Ammon's horn (tissue), 1 donor: ENCODE results near the gene EHBP1L1.
"Not testable (repeated sequence)": the region's sequence is repeated elsewhere in the genome, so short reads cannot be mapped to it uniquely, and the experiment has no call there.

Experiments used
- DNase-seq: peaks from one replicate; pipeline ENCODE4 v3.0.0-alpha.2; 2016; ENCODE audit warnings: low spot score

EHBP1L1 gene

GRCh38 chr11:65560555-65561418 lies 15.1 kb upstream of the EHBP1L1 start:
- DNase-seq = peak; percentile 71

- no peak for DNase-seq
These were observed 13.8 kb upstream of the EHBP1L1 start for GRCh38 chr11:65562020-65562419.

GRCh38 chr11:65562788-65563187 lies 13.1 kb upstream of the EHBP1L1 start:
- DNase-seq = no peak

- DNase-seq = no peak
These were observed 12.3 kb upstream of the EHBP1L1 start for GRCh38 chr11:65563601-65564000.

GRCh38 chr11:65564879-65565559 lies 10.8 kb upstream of the EHBP1L1 start:
- not testable (repeated sequence) for DNase-seq

- no peak for DNase-seq
These were observed 10.0 kb upstream of the EHBP1L1 start for GRCh38 chr11:65565624-65566453.

- DNase-seq = no peak
These were observed 6.5 kb upstream of the EHBP1L1 start for GRCh38 chr11:65569164-65569972.

GRCh38 chr11:65569973-65570918 lies 5.6 kb upstream of the EHBP1L1 start, which contains the start of gene ZNRD2:
TSS of gene ZNRD2 (plus strand) at chr11:65570477. CDS start at chr11:65570492, 15 bp downstream.
- peak; percentile 99 for DNase-seq

GRCh38 chr11:65571420-65571819 lies 4.4 kb upstream of the EHBP1L1 start:
- DNase-seq = no peak

- DNase-seq = no peak
These were observed 3.9 kb upstream of the EHBP1L1 start for GRCh38 chr11:65571940-65572339.

GRCh38 chr11:65572356-65573051 lies 3.3 kb upstream of the EHBP1L1 start, which contains the start of gene FAM89B:
TSS of gene FAM89B (plus strand) at chr11:65572538. CDS start at chr11:65572670, 132 bp downstream.
- DNase-seq = peak; percentile 91

GRCh38 chr11:65573391-65574079 lies 2.3 kb upstream of the EHBP1L1 start:
- DNase-seq = no peak

GRCh38 chr11:65574109-65574810 lies 1.6 kb upstream of the EHBP1L1 start:
- DNase-seq = peak; percentile 81

GRCh38 chr11:65574811-65575567 lies 864 bp upstream of the EHBP1L1 start:
- DNase-seq = no peak

GRCh38 chr11:65576232-65576866 lies 496 bp downstream of the EHBP1L1 start:
- DNase-seq = no peak

- DNase-seq = no peak
These were observed 1.3 kb downstream of the EHBP1L1 start for GRCh38 chr11:65576867-65577755.
